Panc1 (cell line): ENCODE results near the gene RIPPLY1.

Experiments used
- CTCF ChIP-seq: fragments of 450-650 bp; IDR thresholded peaks from 2 replicates; pipeline ENCODE4 v1.5.1; 2017; ENCODE audit warnings: mild to moderate bottlenecking
- POLR2AphosphoS5 ChIP-seq: IDR thresholded peaks from 2 replicates; pipeline ENCODE4 v1.6.1; 2012; ENCODE audit warnings: mild to moderate bottlenecking, low read depth, low read length, moderate library complexity
- SIN3A ChIP-seq: IDR thresholded peaks from 2 replicates; pipeline ENCODE4 v1.6.1; 2012; ENCODE audit warnings: low read depth, mild to moderate bottlenecking, low read length, moderate library complexity, borderline replicate concordance; ENCODE audit not compliant: insufficient read depth
- TF ChIP-seq, protein P1 (sequence below), 2 experiments: IDR thresholded peaks; 2 replicates each; pipeline ENCODE4 v1.6.1; 2011 to 2012; ENCODE audit warnings: low read depth in 2 of 2, control low read depth in 1 of 2, low read length in 1 of 2, mild to moderate bottlenecking in 1 of 2, moderate library complexity in 1 of 2; ENCODE audit not compliant: insufficient read depth in 1 of 2

- TF ChIP-seq CTCF (no peak), POLR2AphosphoS5 (no peak), SIN3A (no peak)
- TF ChIP-seq, protein P1, sequence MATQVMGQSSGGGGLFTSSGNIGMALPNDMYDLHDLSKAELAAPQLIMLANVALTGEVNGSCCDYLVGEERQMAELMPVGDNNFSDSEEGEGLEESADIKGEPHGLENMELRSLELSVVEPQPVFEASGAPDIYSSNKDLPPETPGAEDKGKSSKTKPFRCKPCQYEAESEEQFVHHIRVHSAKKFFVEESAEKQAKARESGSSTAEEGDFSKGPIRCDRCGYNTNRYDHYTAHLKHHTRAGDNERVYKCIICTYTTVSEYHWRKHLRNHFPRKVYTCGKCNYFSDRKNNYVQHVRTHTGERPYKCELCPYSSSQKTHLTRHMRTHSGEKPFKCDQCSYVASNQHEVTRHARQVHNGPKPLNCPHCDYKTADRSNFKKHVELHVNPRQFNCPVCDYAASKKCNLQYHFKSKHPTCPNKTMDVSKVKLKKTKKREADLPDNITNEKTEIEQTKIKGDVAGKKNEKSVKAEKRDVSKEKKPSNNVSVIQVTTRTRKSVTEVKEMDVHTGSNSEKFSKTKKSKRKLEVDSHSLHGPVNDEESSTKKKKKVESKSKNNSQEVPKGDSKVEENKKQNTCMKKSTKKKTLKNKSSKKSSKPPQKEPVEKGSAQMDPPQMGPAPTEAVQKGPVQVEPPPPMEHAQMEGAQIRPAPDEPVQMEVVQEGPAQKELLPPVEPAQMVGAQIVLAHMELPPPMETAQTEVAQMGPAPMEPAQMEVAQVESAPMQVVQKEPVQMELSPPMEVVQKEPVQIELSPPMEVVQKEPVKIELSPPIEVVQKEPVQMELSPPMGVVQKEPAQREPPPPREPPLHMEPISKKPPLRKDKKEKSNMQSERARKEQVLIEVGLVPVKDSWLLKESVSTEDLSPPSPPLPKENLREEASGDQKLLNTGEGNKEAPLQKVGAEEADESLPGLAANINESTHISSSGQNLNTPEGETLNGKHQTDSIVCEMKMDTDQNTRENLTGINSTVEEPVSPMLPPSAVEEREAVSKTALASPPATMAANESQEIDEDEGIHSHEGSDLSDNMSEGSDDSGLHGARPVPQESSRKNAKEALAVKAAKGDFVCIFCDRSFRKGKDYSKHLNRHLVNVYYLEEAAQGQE (IDR thresholded peaks at IDR 0.05; ENCODE audit: insufficient read depth in 1 of 2, low read depth in 2 of 2, low read length in 1 of 2), result no peak
Measured at GRCh38 chrX:106903856-106904528, 851 bp upstream of the RIPPLY1 start.
